HCT116 (cell line): Measurements from ENCODE around the gene RPS6KL1. TPM values are rescaled to one million over a fixed set of nuclear protein-coding genes. Genes with fewer than 3 reads are reported as not detected.

Experiments used
- ATAC-seq: fragments of 200-7000 bp; cut with Tn5 transposase; 2 replicates; pipeline ENCODE4 v1.9.1; 2020; ENCODE audit warnings: mild to moderate bottlenecking, moderate library complexity
- BruUV-seq: library from RNA; stranded (reverse); fragments of 400-500 nt; replicated peaks from 2 replicates; lab custom pipeline; 2021; lab: Mats Ljungman, UMichigan
- CTCF ChIA-PET: fragments of 300-600 bp; sonication (Branson Sonifier 250); formaldehyde crosslinking; loops from one replicate; lab custom pipeline; 2021; ENCODE audit warnings: antibody characterized with exemption; lab: Charles Lee
- POLR2A ChIA-PET: fragments of 300-600, 350-600 bp; sonication (Branson Sonifier 250); formaldehyde crosslinking; loops from one replicate; lab custom pipeline; 2021; ENCODE audit warnings: antibody characterized with exemption; lab: Charles Lee
- RAD21 ChIA-PET, 2 experiments: fragments of 300-600 bp; sonication (Branson Sonifier 250); formaldehyde crosslinking; loops; one replicate each; lab custom pipeline; 2023; ENCODE audit warnings: low total read pairs in 2 of 2; ENCODE audit not compliant: uncharacterized antibody in 2 of 2, unreplicated experiment in 2 of 2, low non-redundant PET in 1 of 2; lab: Charles Lee
- DNase-seq: peaks from one replicate; pipeline ENCODE4 v3.0.0-alpha.2; 2010; ENCODE audit warnings: low read depth, low spot score
- H2AFZ ChIP-seq: fragments of 200-600 bp; shearing (Covaris generic), sonication (generic); 2 replicates; pipeline ENCODE4 v1.6.1; 2017; ENCODE audit warnings: low read depth, mixed run types, mixed read lengths, antibody characterized with exemption, low read length; ENCODE audit not compliant: poor library complexity, severe bottlenecking
- H3K27ac ChIP-seq: 2 replicates; pipeline ENCODE4 v1.5.1; 2012; ENCODE audit warnings: low read depth, low read length
- H3K27me3 ChIP-seq: fragments of 200-600 bp; sonication (generic); 2 replicates; pipeline ENCODE4 v1.6.1; 2016; ENCODE audit warnings: mixed run types, low read length, mixed read lengths; ENCODE audit not compliant: insufficient read depth
- H3K36me3 ChIP-seq, 2 experiments: fragments of 200-500 bp in 1 of 2; fragments of 200-600 bp in 1 of 2; sonication (Bioruptor generic) in 1 of 2; sonication (generic) in 1 of 2; 2 replicates each; pipeline versions ENCODE4 v1.5.1 to v1.6.1; 2014 to 2016; ENCODE audit warnings: low read length in 2 of 2, inconsistent platforms in 1 of 2, mixed read lengths in 1 of 2, mixed run types in 1 of 2; ENCODE audit not compliant: insufficient read depth in 2 of 2, control insufficient read depth in 1 of 2
- H3K4me1 ChIP-seq, 2 experiments: fragments of 200-600 bp in 1 of 2; sonication (generic) in 1 of 2; 2 replicates each; pipeline versions ENCODE4 v1.5.1 to v1.6.1; 2012 to 2017; ENCODE audit warnings: low read length in 2 of 2, inconsistent platforms in 1 of 2, mild to moderate bottlenecking in 1 of 2, mixed read lengths in 1 of 2, mixed run types in 1 of 2, moderate library complexity in 1 of 2; ENCODE audit not compliant: insufficient read depth in 2 of 2, control insufficient read depth in 1 of 2
- H3K4me2 ChIP-seq: fragments of 200-600 bp; sonication (generic); 2 replicates; pipeline ENCODE4 v1.6.1; 2017; ENCODE audit warnings: mixed run types, low read length, mixed read lengths
- H3K4me3 ChIP-seq, 2 experiments: fragments of 200-600 bp in 1 of 2; sonication (generic) in 1 of 2; replicated peaks in 1 of 2; 2 replicates each; pipeline ENCODE4 v1.5.1; 2011 to 2016; ENCODE audit warnings: low read length in 2 of 2, control low read depth in 1 of 2, low read depth in 1 of 2, mild to moderate bottlenecking in 1 of 2, mixed read lengths in 1 of 2, mixed run types in 1 of 2
- H3K79me2 ChIP-seq: fragments of 200-600 bp; sonication (generic); 2 replicates; pipeline ENCODE4 v1.6.1; 2017; ENCODE audit warnings: mild to moderate bottlenecking, mixed run types, low read length, moderate library complexity, mixed read lengths; ENCODE audit not compliant: insufficient read depth
- H3K9ac ChIP-seq: fragments of 200-600 bp; sonication (generic); 2 replicates; pipeline ENCODE4 v1.6.1; 2016; ENCODE audit warnings: low read length, mixed read lengths
- H3K9me2 ChIP-seq: fragments of 200-600 bp; sonication (generic), shearing (Covaris generic); 2 replicates; pipeline ENCODE4 v1.6.1; 2017; ENCODE audit warnings: mixed run types, mild to moderate bottlenecking, moderate library complexity; ENCODE audit not compliant: insufficient read depth
- H3K9me3 ChIP-seq, 2 experiments: fragments of 200-500 bp in 1 of 2; fragments of 200-600 bp in 1 of 2; sonication (Bioruptor generic) in 1 of 2; sonication (generic) in 1 of 2; 2 replicates each; pipeline ENCODE4 v1.6.1; 2014 to 2017; ENCODE audit warnings: low read length in 2 of 2, mixed read lengths in 2 of 2, inconsistent platforms in 1 of 2, low read depth in 1 of 2, mild to moderate bottlenecking in 1 of 2, mixed run types in 1 of 2, moderate library complexity in 1 of 2; ENCODE audit not compliant: control insufficient read depth in 1 of 2, insufficient read depth in 1 of 2
- H4K20me1 ChIP-seq: fragments of 200-600 bp; sonication (generic), shearing (Covaris generic); 2 replicates; pipeline ENCODE4 v1.6.1; 2017; ENCODE audit warnings: mixed run types, mild to moderate bottlenecking, moderate library complexity; ENCODE audit not compliant: insufficient read depth
- EGR1 ChIP-seq: IDR thresholded peaks from 2 replicates; pipeline ENCODE4 v1.6.1; 2012; ENCODE audit warnings: low read depth
- ELF1 ChIP-seq: IDR thresholded peaks from 2 replicates; pipeline ENCODE4 v1.6.1; 2012; ENCODE audit warnings: low read depth, borderline replicate concordance
- EZH2 ChIP-seq: fragments of 200-600 bp; sonication (generic); IDR thresholded peaks from 2 replicates; pipeline ENCODE4 v1.6.1; 2017; ENCODE audit warnings: antibody characterized with exemption, mixed run types
- EZH2phosphoT487 ChIP-seq: fragments of 200-600 bp; IDR thresholded peaks from 2 replicates; pipeline ENCODE4 v1.6.1; 2018; ENCODE audit warnings: antibody characterized with exemption, borderline replicate concordance
- FOSL1 ChIP-seq: IDR thresholded peaks from 2 replicates; pipeline ENCODE4 v1.6.1; 2012; ENCODE audit warnings: low read depth
- JUND ChIP-seq: IDR thresholded peaks from 2 replicates; pipeline ENCODE4 v1.6.1; 2012
- POLR2A ChIP-seq: IDR thresholded peaks from 2 replicates; pipeline ENCODE4 v1.7.0; 2011; ENCODE audit warnings: borderline replicate concordance; ENCODE audit not compliant: insufficient read depth, insufficient read length; ENCODE audit errors: extremely low read depth
- RAD21 ChIP-seq: IDR thresholded peaks from 2 replicates; pipeline ENCODE4 v1.6.1; 2012; ENCODE audit warnings: low read depth, mild to moderate bottlenecking
- REST ChIP-seq: IDR thresholded peaks from 2 replicates; pipeline ENCODE4 v1.6.1; 2012; ENCODE audit warnings: low read depth
- SP1 ChIP-seq: IDR thresholded peaks from 2 replicates; pipeline ENCODE4 v1.6.1; 2012; ENCODE audit warnings: low read depth
- SRF ChIP-seq: IDR thresholded peaks from 2 replicates; pipeline ENCODE4 v1.6.1; 2012; ENCODE audit warnings: low read depth
- YY1 ChIP-seq: IDR thresholded peaks from 2 replicates; pipeline ENCODE4 v1.6.1; 2011; ENCODE audit warnings: low read length, low read depth, moderate library complexity, mild to moderate bottlenecking; ENCODE audit not compliant: insufficient replicate concordance; ENCODE audit errors: extremely low read depth
- intact Hi-C: fragments of 100-400 bp; cut with micrococcal nuclease; formaldehyde crosslinking; loops from 2 replicates; pipeline ENCODE4 v1.10.0; 2022
- total RNA-seq: library from RNA; stranded (reverse); gene quantifications from one replicate; pipeline ENCODE4 v1.2.1, GENCODE V29; 2021; ENCODE audit not compliant: unreplicated experiment
- TF ChIP-seq, protein P1 (sequence below): IDR thresholded peaks from 2 replicates; pipeline ENCODE4 v1.6.1; 2012

Gene RPS6KL1
- total RNA-seq, 1 experiment from 2014 or later, result 6.7 TPM

DNA sequence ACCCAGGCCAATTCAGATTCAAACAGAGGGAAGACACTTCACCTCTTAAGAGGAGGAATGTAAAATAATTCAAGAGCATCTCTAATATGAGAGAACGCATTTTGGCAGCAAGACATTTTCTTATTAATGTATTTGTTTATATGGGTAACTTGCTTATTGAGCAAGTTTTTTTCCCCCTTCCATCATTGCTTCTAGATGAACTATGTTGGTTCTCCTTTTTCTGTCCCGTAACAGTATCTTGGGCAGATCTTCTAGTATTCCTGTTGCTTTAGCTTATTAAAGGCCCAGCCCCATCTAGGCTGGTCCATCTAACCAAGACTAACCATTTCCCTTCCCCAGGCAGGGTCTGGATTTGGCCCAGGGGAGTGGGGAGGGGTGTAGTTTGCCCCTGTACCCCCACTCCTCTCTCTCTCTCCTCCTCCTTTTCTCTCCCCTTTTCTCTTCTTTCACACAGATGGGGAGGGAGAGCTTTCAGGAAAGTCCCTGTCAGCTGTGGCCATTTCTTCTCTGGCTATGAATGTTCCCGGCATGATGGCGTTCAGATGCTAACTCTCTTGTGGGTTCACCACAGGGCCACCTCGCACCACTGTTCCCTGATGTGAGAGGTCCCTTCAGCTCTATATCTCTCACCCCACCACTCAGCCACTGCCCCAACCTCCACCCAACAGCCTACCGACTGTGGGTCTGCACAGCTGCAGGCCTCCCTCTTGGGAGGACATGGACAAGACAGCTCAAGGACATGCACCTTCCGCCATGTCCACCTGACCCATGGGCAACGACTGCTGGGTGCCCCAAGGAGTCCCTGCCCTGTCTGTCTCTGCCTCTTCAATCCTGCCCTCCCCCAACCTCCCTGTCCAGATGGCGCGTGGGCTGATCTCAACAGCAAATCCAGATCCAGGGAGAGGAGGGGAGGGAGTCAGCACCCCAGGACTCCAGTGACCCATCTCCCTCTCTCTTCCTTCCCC lies 15.8 kb upstream of the RPS6KL1 start:
- Histone ChIP-seq H3K9me3 (no peaks in the 10 kb centered on the region), H3K27ac (no peak overlapping the region), H3K4me1 (peaks cover 4 to 10% of the 10 kb centered on the region in 2 experiments; a peak in 3 of 4 replicates), H3K4me3 (no peak overlapping the region), H3K9me2 (no peaks in the 10 kb centered on the region), H3K4me2 (no peak overlapping the region), H3K79me2 (no peaks in the 10 kb centered on the region), H3K27me3 (no peaks in the 10 kb centered on the region), H3K36me3 (no peaks in the 10 kb centered on the region), H3K9ac (no peak overlapping the region), H4K20me1 (no peaks in the 10 kb centered on the region), H2AFZ (no peak overlapping the region)
- CTCF ChIA-PET, result interaction anchor here (1.6 kb wide), 1 partner anchor 9 kb away, joined by 5 read pairs; no protein-coding TSS in a partner anchor
- intact Hi-C loops, result no loop called here
- DNase-seq (no peak), ATAC-seq (no peak)
- RAD21 ChIA-PET, result no interaction called here
- TF ChIP-seq YY1 (no peak), SP1 (no peak), SRF (no peak), FOSL1 (no peak), EZH2phosphoT487 (no peak), RAD21 (no peak), POLR2A (no peak), EGR1 (no peak), EZH2 (no peak), JUND (no peak), REST (no peak), ELF1 (no peak)
- TF ChIP-seq, protein P1, sequence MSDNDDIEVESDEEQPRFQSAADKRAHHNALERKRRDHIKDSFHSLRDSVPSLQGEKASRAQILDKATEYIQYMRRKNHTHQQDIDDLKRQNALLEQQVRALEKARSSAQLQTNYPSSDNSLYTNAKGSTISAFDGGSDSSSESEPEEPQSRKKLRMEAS, result no peak
- POLR2A ChIA-PET, result interaction anchor here (2.0 kb wide), 1 partner anchor 17 kb away, joined by 6 read pairs; the partner anchor contains the start of gene PGF
- no TSS peak for BruUV-seq
